HG03342 (cell line): ENCODE data around the gene CACNB4.
A peak's percentile ranks its signal among the peaks of the same experiment; 100 is the strongest.

ENCODE experiments used
- ATAC-seq: cut with Tn5 transposase; IDR thresholded peaks from one replicate; pipeline ENCODE4 v1.9.1; 2021; ENCODE audit warnings: mild to moderate bottlenecking, moderate library complexity; ENCODE audit not compliant: unreplicated experiment

CACNB4 gene

GRCh38 chr2:151977631-151978030 is 121.2 kb downstream of the CACNB4 start:
- no peak for ATAC-seq

GRCh38 chr2:151976945-151977353 is 121.9 kb downstream of the CACNB4 start:
- ATAC-seq: peak; percentile 76

GRCh38 chr2:151975460-151976414 is 123.1 kb downstream of the CACNB4 start:
- ATAC-seq: no peak

GRCh38 chr2:151974988-151975387 is 123.9 kb downstream of the CACNB4 start:
- ATAC-seq: no peak

- no peak for ATAC-seq
Measured at GRCh38 chr2:151973901-151974199, 125.0 kb downstream of the CACNB4 start.

- no peak for ATAC-seq
Measured at GRCh38 chr2:151973013-151973900, 125.6 kb downstream of the CACNB4 start.

GRCh38 chr2:151972241-151973012 is 126.4 kb downstream of the CACNB4 start:
- no peak for ATAC-seq

GRCh38 chr2:151971301-151972051 is 127.4 kb downstream of the CACNB4 start:
- ATAC-seq: no peak

- ATAC-seq: no peak
Measured at GRCh38 chr2:151968770-151969470, 129.9 kb downstream of the CACNB4 start.

- no peak for ATAC-seq
Measured at GRCh38 chr2:151967829-151968722, 130.8 kb downstream of the CACNB4 start.

GRCh38 chr2:151965884-151966283 is 133.0 kb downstream of the CACNB4 start:
- no peak for ATAC-seq

GRCh38 chr2:151961558-151961957 is 137.3 kb downstream of the CACNB4 start:
- no peak for ATAC-seq

GRCh38 chr2:151959238-151959637 is 139.6 kb downstream of the CACNB4 start:
- no peak for ATAC-seq

- no peak for ATAC-seq
Measured at GRCh38 chr2:151953467-151953866, 145.4 kb downstream of the CACNB4 start.

- ATAC-seq: no peak
Measured at GRCh38 chr2:151952691-151953456, 146.0 kb downstream of the CACNB4 start.

GRCh38 chr2:151947813-151948165 is 151.1 kb downstream of the CACNB4 start:
- no peak for ATAC-seq

GRCh38 chr2:151946899-151947812 is 151.7 kb downstream of the CACNB4 start:
- ATAC-seq: peak; percentile 92
